ENCODE data around the gene MT1H. TPM values are rescaled to one million over a fixed set of nuclear protein-coding genes. Genes with fewer than 3 reads are reported as not detected.

MT1H gene
- total and polyA plus RNA-seq, 2 of the 13 experiments (the other 11 are each of a cell fraction or from before 2014, with no cell fraction given), result 0.60 TPM; not detected in 1

DNA sequence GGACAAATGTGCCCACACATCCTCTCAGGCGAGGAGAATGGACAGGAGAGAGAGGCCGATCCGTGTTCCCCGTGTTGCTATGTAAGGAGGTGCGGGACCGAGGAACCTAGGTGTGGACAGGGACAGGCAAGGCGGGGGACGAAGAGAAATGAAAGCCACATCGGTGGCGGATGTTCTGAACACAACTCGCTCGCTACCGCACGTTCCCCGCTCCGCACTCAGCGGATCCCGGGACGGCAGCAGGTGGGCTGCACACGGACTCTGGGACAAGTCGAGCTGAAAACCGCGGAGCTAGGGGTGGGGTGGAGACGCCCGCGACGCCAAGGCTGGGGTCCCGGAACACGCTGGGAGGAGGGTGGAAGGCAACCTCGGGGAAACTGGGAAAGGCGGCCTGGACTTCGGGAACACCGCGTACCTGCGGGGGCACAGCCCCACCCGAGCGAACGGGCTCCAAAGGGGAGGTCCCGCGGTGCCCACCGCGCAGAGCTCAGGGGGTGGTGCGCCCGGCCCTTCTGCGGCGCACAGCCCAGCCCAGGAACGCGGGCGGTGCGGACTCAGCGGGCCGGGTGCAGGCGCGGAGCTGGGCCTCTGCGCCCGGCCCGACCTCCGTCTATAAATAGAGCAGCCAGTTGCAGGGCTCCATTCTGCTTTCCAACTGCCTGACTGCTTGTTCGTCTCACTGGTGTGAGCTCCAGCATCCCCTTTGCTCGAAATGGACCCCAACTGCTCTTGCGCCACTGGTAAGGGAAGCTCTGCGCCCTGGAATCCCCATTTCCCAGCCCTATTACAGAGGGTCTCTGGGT, 44.3 kb upstream of the MT1H start, which contains the start of gene MT1E (continued):
- no peak for TF ChIP-seq ZFP36L1 (CRISPR knock-in tag; IDR thresholded peaks at IDR 0.05)
- no peak for TF ChIP-seq CBX5 (CRISPR knock-in tag; IDR thresholded peaks at IDR 0.05; ENCODE audit: borderline replicate concordance)
- TF ChIP-seq ZNF790 (CRISPR knock-in tag; IDR thresholded peaks at IDR 0.05; ENCODE audit: borderline replicate concordance), result no peak
- TF ChIP-seq GLI4 (CRISPR knock-in tag; IDR thresholded peaks at IDR 0.05; ENCODE audit: borderline replicate concordance), result 0 out of 2 replicates have a peak, but pooled peaks have one; percentile 48
- TF ChIP-seq, protein P1, sequence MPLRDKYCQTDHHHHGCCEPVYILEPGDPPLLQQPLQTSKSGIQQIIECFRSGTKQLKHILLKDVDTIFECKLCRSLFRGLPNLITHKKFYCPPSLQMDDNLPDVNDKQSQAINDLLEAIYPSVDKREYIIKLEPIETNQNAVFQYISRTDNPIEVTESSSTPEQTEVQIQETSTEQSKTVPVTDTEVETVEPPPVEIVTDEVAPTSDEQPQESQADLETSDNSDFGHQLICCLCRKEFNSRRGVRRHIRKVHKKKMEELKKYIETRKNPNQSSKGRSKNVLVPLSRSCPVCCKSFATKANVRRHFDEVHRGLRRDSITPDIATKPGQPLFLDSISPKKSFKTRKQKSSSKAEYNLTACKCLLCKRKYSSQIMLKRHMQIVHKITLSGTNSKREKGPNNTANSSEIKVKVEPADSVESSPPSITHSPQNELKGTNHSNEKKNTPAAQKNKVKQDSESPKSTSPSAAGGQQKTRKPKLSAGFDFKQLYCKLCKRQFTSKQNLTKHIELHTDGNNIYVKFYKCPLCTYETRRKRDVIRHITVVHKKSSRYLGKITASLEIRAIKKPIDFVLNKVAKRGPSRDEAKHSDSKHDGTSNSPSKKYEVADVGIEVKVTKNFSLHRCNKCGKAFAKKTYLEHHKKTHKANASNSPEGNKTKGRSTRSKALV (CRISPR knock-in tag; IDR thresholded peaks at IDR 0.05), result peak; percentile 98
- TF ChIP-seq SMAD1 (CRISPR knock-in tag; IDR thresholded peaks at IDR 0.05; ENCODE audit: borderline replicate concordance, low read depth), result no peak
- TF ChIP-seq, protein P2, sequence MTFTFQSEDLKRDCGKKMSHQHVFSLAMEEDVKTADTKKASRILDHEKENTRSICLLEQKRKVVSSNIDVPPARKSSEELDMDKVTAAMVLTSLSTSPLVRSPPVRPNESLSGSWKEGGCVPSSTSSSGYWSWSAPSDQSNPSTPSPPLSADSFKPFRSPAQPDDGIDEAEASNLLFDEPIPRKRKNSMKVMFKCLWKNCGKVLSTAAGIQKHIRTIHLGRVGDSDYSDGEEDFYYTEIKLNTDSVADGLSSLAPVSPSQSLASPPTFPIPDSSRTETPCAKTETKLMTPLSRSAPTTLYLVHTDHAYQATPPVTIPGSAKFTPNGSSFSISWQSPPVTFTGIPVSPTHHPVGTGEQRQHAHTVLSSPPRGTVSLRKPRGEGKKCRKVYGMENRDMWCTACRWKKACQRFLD (CRISPR knock-in tag; IDR thresholded peaks at IDR 0.05; ENCODE audit: borderline replicate concordance), result no peak
- no peak for TF ChIP-seq SSRP1 (CRISPR knock-in tag; IDR thresholded peaks at IDR 0.05)
- peak; percentile 77 for TF ChIP-seq POLR2AphosphoS5 (IDR thresholded peaks at IDR 0.05; ENCODE audit: low read depth, low read length)
- TF ChIP-seq ZNF782 (CRISPR knock-in tag; IDR thresholded peaks at IDR 0.05; ENCODE audit: borderline replicate concordance), result no peak
- peak in 1 of 2 experiments; percentile 47; a peak in 2 of 4 replicates for TF ChIP-seq KLF16 (CRISPR knock-in tag; IDR thresholded peaks at IDR 0.05)
- no peak for TF ChIP-seq ZNF335 (CRISPR knock-in tag; IDR thresholded peaks at IDR 0.05)
- TF ChIP-seq, protein P3, sequence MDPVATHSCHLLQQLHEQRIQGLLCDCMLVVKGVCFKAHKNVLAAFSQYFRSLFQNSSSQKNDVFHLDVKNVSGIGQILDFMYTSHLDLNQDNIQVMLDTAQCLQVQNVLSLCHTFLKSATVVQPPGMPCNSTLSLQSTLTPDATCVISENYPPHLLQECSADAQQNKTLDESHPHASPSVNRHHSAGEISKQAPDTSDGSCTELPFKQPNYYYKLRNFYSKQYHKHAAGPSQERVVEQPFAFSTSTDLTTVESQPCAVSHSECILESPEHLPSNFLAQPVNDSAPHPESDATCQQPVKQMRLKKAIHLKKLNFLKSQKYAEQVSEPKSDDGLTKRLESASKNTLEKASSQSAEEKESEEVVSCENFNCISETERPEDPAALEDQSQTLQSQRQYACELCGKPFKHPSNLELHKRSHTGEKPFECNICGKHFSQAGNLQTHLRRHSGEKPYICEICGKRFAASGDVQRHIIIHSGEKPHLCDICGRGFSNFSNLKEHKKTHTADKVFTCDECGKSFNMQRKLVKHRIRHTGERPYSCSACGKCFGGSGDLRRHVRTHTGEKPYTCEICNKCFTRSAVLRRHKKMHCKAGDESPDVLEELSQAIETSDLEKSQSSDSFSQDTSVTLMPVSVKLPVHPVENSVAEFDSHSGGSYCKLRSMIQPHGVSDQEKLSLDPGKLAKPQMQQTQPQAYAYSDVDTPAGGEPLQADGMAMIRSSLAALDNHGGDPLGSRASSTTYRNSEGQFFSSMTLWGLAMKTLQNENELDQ (CRISPR knock-in tag; IDR thresholded peaks at IDR 0.05; ENCODE audit: borderline replicate concordance), result peak; percentile 41; the same call in 1 of the 2 replicates
- TF ChIP-seq MYNN (CRISPR knock-in tag; IDR thresholded peaks at IDR 0.05; ENCODE audit: low read depth), result no peak
- TF ChIP-seq BCL6 (CRISPR knock-in tag; IDR thresholded peaks at IDR 0.05), result no peak
- no peak for TF ChIP-seq ZNF432 (CRISPR knock-in tag; IDR thresholded peaks at IDR 0.05; ENCODE audit: borderline replicate concordance)
- TF ChIP-seq AKAP8 (CRISPR knock-in tag; IDR thresholded peaks at IDR 0.05), result no peak

Measured in HepG2 (cell line).